GM21360 (cell line): Measurements from ENCODE around the gene ERP27.

ENCODE experiments used
- ATAC-seq: cut with Tn5 transposase; IDR thresholded peaks from one replicate; pipeline ENCODE4 v1.9.1; 2021; ENCODE audit warnings: mild to moderate bottlenecking, moderate library complexity; ENCODE audit not compliant: unreplicated experiment

ERP27 gene

DNA sequence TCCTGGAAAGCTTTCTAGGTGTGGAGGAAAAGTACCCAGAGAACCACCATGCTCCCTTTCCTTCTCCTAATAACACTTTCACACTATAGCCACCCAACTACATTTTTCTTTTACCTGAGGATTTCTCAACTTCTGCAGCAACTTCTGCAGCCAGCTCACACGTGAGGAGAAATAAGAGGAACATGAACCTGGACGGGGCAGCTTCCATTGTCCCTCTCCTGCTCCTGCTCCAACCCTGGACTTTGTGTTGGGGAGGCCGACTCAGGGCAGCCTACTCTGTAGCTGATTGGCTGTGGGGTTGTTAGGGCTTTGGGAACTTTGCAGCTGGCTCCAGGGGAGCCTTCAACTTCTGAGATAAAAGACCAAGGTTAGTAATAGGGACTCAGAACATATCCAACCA, at the start of gene ERP27:
Gene ERP27, minus strand, starts transcription at position 237 of the 400 bp plus-strand sequence. Its CDS starts 29 bp downstream, at position 208.
- no peak for ATAC-seq

DNA sequence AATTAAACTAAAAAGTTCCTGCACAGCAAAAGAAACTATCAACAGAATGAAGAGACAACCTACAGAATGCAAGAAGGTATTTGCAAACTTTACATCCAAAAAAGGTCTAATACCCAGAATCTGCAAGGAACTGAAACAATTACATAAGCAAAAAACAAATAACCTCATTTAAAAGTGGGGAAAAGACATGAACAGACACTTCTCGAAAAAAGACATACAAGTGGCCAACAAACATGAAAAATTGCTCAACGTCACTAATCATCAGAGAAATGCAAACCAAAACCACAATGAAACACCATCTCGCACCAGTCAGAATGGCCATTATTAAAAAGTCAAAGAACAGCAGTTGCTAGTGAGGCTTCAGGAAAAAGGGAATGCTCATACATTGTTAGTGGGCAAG, 49.7 kb upstream of the ERP27 start:
- ATAC-seq: no peak

- no peak for ATAC-seq
Measured at GRCh38 chr12:14986449-14986848, 48.1 kb upstream of the ERP27 start.

DNA sequence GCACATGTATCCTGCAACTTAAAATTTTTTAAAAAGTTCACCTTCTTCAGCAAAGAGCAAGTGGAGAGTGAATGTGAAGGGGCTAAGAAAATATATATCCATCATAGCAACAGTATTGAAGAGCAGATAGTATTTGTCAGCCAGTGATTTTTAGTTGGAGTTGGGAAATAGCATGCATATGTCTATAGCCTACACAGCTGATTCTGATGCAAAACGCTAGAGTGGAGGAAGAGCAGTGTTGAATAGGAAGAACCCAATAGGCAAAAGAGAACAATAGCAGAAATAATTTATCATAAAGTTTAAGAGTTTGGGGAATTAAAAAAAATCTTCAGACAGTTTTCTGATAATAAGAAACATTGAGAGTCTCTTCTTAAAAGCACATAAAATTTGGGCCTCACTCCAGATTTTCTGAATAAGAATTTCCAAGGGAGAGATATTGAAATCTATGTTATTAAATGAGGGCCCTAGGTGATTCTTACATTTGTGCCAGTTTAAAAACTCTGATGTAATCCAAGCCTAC, 46.5 kb upstream of the ERP27 start:
- no peak for ATAC-seq

DNA sequence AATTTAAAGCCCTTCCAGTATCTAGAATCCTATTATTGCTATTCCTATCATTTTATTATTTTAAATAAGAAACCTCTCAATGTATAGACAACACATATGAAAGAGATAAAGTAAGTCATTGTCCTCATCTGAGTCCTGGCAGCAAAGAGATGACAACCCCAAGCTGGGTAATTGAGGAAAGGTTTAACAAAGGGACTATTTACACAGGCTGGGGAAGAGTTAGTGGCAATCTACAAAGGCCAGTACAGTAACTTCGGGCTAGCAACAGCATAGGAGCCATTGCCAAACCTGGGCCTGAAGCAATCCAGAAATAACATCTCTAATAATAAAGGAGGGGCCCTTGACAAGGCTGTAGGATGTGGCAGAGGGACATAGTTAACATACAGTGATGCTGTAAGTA, 45.7 kb upstream of the ERP27 start:
- ATAC-seq: no peak

DNA sequence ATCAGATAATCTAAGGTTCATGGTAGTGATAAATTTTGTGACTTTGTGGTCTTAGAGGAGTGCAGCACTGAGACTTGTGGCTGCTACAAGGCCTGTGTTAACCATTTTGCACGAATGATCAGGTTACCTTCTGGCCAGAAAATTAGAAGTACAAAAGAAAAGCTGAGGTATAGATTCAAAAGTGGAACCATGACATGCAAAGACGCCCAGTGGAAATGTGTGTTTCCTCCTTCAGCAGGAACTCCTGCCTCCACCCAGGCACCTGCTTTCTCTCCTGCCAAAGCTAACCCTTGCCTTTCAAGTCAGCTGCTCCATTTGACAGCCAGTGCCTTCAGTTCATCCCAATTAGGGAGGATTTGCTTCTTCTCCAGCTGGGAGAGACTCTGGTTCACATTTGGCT, 44.7 kb upstream of the ERP27 start:
- ATAC-seq: no peak

DNA sequence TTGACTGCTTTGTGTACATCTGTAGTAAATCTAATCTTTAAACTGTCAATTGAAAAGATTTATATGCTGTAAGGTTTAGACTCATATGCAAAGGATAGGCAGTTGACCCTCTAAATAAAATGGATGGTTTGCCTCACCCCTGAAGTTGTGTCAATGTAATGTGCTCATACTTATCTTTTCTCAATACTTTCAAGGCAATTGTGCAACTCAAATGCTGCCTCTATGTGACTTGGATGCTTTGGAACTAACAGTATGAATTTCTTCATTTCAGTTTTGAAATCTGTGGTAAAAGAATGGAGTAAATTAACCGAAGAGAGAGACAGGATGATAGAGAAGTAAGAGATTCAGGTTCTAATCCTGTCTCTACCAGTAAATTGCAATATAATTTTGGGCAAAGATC, 44.2 kb upstream of the ERP27 start:
- ATAC-seq: no peak

- no peak for ATAC-seq
Measured at GRCh38 chr12:14981049-14981448, 42.7 kb upstream of the ERP27 start.

GRCh38 chr12:14979468-14979867, 41.1 kb upstream of the ERP27 start:
- no peak for ATAC-seq

- ATAC-seq: no peak
Measured at GRCh38 chr12:14976658-14977057, 38.3 kb upstream of the ERP27 start.

DNA sequence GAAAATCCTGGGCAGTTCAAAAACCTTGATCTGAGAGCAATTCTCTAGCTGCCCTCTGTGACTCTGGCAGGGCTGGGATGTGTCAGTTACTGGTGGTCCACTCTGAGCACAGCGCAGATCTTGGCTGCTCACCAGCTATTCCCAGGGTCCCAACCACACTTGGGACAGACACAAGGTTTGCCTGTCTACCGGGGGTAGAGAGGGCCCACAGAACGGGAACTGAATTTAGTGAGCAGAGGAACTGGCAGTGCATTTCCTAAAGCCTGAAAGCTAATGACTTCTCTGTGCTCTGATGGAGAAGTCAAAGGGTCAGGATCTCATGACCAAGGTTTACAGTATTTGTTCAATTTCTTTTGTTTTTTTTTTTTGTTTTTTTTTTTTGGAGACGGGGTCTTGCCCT, 37.1 kb upstream of the ERP27 start:
- no peak for ATAC-seq

GRCh38 chr12:14974633-14975032, 36.3 kb upstream of the ERP27 start:
- ATAC-seq: no peak

DNA sequence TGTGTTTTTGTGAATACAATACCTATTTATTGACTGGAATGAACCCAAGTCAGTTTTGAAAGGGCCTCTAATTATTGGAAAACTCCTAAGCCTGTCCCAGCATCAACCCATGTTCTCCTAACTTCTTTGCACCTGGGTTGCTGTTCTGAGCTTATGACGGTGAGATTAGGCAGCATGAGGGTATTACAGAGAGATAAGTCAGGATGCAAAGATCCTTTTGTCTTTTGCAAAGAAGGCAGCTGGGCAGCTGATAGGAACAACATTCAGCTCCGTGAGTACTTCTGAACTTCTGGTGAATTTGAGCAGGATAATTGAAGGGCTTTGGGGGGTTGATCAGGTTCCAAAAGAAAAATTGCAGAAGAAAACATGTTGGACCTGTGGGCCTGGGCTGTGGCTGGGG, 34.5 kb upstream of the ERP27 start, which contains the start of gene PDE6H:
Gene PDE6H, plus strand, starts transcription at position 227 of the 400 bp plus-strand sequence. CDS start 4,971 bp downstream, outside the sequence.
- no peak for ATAC-seq

DNA sequence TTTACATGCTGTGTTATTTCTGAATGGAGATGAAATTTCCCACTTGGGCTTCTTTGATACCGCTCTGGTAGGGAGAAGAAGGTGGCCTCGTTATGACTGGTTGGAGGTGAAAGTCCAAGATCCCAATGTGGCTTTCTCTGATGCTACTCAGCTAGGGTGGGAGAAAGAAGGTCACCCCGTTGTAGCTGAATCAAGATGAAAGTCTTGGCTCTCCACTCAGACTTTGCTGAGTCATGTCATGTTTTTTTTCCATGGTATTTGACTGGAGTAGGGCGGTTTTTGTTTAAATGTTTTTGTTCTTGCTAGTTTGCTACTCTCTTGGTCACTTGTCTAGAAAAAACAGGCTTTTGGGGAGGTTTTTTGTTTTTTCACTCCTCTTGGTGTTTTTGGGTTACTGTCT, 32.1 kb upstream of the ERP27 start:
- ATAC-seq: no peak

DNA sequence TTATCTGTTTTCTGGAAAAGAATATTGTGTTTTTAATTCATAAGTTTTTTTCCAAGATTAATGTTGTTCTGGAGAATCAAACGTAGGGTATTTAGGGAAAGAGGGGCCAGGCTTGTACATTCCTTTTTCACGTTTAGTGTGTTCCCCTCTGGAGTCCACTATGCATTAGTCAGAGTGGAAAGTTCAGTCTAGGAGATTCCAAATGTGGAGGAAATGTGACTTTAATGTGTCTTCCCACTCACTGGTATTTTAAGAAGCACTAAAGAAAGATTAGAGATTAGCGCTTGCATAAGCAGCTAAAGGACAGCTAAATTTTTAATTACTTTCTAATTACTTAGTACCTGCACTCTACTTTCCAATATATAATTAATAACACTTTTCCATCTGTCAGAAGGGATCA, 30.1 kb upstream of the ERP27 start:
- ATAC-seq: no peak

DNA sequence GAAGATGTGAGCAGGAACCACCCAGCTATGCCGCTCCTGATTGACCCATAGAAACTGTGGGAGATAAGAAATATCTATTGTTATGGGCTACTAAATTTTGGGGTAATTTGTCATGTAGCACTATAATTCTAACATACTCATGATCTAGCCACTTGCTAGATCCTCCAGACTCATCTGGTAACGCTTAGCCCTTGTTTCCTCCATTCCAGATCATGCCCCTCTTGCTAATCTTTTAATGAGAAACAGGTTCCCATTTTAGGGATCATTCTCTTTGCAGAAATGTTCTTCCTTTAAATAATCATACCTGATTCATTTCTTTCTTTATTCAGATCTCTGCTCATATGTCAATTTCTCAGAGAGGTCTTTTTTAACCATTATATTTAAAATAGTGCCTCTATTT, 26.9 kb upstream of the ERP27 start:
- ATAC-seq: no peak

DNA sequence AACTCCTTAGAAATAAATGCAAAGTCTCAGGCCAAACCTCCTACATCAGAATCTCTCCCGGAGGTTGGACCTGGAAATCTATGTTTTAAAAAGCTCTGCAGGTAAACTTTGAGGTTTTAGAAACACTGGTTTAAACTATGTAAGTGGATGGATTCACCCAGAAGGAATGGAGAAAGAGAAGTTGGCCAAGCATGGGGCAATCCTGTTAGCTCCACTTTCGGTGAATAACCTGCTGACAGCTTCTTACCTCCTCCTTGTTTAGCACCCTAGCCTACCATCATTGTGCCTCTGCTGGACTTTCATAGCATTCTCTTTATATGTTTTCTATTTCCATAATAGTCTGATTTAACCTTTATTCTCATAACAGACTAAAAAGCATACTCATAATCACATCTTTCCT, 26.1 kb upstream of the ERP27 start:
- ATAC-seq: no peak

- no peak for ATAC-seq
Measured at GRCh38 chr12:14963520-14963919, 25.2 kb upstream of the ERP27 start.

DNA sequence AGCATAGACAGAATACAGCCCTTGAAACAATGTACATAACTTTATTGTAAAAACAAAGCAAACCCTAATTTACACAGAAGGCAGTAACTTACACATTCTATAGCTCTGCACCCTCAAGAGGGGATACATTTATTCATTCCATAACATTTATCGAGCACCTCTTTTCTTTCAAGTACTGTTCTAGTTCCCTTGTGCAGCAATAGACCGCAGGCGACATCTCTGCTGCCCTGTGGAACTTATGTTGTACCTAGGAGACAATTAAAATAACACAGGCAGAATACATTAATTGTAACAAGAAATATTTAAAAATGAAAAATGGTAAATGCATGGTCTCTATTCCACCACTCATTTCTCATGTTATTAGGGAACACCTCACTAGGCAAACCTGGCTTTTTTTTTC, 24.5 kb upstream of the ERP27 start:
- ATAC-seq: no peak

DNA sequence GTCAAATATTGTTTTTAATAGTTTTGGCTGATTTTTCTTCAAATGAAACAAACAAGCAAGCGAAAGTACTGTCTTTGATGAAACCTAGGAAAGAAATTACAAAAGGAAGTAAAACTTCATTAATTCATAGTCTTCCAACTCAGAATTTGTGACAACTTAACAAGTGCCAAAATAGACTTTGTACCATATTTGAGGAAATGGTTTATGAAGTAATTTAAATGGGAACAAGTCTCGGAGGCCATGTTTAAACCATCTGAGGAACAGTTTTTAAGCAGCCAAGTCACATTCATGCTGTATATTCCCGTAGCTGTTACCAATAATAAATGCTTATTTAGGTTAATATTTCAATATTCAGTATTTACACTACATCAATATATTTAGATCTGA, 23.8 kb upstream of the ERP27 start:
- no peak for ATAC-seq

DNA sequence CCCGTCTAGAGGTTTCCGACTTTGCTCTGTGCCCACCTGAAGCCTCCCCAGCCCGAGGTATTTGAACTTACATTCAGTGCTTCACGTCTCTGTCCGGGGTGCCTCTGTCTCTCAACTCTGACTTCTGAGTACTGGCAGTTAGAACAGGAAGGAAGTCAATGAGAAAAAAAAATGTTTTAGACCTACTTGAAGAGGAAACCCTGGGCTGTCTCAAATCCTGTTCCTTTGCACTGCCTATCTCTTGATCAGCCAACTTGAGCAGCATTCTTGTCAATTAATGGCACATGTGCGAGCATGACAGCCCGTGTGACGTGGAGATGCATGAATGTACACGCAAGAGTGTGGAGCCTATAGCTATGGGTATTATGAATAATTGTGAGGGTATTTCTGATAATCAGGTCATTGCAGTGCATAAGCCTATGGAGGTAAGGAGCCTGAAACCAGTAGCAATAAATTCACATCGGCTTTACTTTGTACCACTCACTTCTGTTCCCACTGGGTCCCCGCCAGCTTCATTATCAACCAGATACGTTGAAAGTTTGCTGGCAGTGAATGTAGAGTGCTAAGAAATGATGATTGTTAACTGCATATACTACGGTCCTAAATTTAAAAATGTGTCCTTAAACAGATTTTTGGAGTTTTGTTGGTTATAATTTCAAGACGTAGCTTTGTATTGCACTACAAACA, 23.3 kb upstream of the ERP27 start, which contains the start of gene ARHGDIB:
Gene ARHGDIB, minus strand, starts transcription at position 136 of the 687 bp plus-strand sequence. CDS start 10,889 bp downstream, outside the sequence.
- ATAC-seq: peak; percentile 62

- ATAC-seq: peak; percentile 32
Measured at GRCh38 chr12:14960548-14961465, 22.5 kb upstream of the ERP27 start.
